ENCODE data around the gene COX7A1.

The COX7A1 gene

GRCh38 chr19:36111200-36111539 is 41.1 kb downstream of the COX7A1 start:
- no peak for DNase-seq

- DNase-seq: no peak
Observed at GRCh38 chr19:36110487-36111199, 41.6 kb downstream of the COX7A1 start, which contains the start of gene OVOL3. Gene OVOL3, plus strand, starts transcription at chr19:36111143. Its CDS starts 60 bp downstream, at chr19:36111203.

- DNase-seq: no peak
Observed at GRCh38 chr19:36108684-36109083, 43.6 kb downstream of the COX7A1 start.

- DNase-seq: no peak
Observed at GRCh38 chr19:36106991-36107390, 45.3 kb downstream of the COX7A1 start.

GRCh38 chr19:36106441-36106840 is 45.8 kb downstream of the COX7A1 start:
- no peak for DNase-seq

GRCh38 chr19:36103842-36104552 is 48.2 kb downstream of the COX7A1 start:
- DNase-seq: no peak

GRCh38 chr19:36103040-36103626 is 49.1 kb downstream of the COX7A1 start:
- no peak for DNase-seq

GRCh38 chr19:36101550-36102327 is 50.5 kb downstream of the COX7A1 start:
- DNase-seq: no peak
